GM21528 (cell line): ENCODE measurements around the gene FATE1.

Source experiments
- ATAC-seq: cut with Tn5 transposase; IDR thresholded peaks from one replicate; pipeline ENCODE4 v1.9.1; 2021; ENCODE audit warnings: mild to moderate bottlenecking, moderate library complexity; ENCODE audit not compliant: unreplicated experiment, low FRiP score

Gene FATE1

GRCh38 chrX:151738751-151739150 lies 22.9 kb downstream of the FATE1 start:
- ATAC-seq, result no peak

- no peak for ATAC-seq
These were observed 25.8 kb downstream of the FATE1 start for GRCh38 chrX:151741606-151742005.

GRCh38 chrX:151742311-151742710 lies 26.5 kb downstream of the FATE1 start:
- no peak for ATAC-seq

GRCh38 chrX:151743651-151744470 lies 28.0 kb downstream of the FATE1 start:
- no peak for ATAC-seq

- ATAC-seq, result no peak
These were observed 29.8 kb downstream of the FATE1 start for GRCh38 chrX:151745651-151746050.

GRCh38 chrX:151746502-151746901 lies 30.7 kb downstream of the FATE1 start:
- no peak for ATAC-seq

GRCh38 chrX:151750511-151750910 lies 34.7 kb downstream of the FATE1 start:
- no peak for ATAC-seq

GRCh38 chrX:151752847-151753246 lies 37.0 kb downstream of the FATE1 start:
- ATAC-seq, result no peak

- peak; percentile 55 for ATAC-seq
These were observed 37.6 kb downstream of the FATE1 start for GRCh38 chrX:151753313-151754046.

- no peak for ATAC-seq
These were observed 38.2 kb downstream of the FATE1 start for GRCh38 chrX:151754047-151754429.

GRCh38 chrX:151754641-151755215 lies 38.9 kb downstream of the FATE1 start:
- ATAC-seq, result no peak

GRCh38 chrX:151759041-151759708 lies 43.3 kb downstream of the FATE1 start:
- ATAC-seq, result no peak

GRCh38 chrX:151762802-151763201 lies 47.0 kb downstream of the FATE1 start:
- ATAC-seq, result no peak

GRCh38 chrX:151763711-151764110 lies 47.9 kb downstream of the FATE1 start:
- no peak for ATAC-seq

GRCh38 chrX:151765026-151765425 lies 49.2 kb downstream of the FATE1 start:
- no peak for ATAC-seq

GRCh38 chrX:151771726-151772125 lies 55.9 kb downstream of the FATE1 start:
- ATAC-seq, result no peak
